ENCODE results near the gene SEC24C.

DNA sequence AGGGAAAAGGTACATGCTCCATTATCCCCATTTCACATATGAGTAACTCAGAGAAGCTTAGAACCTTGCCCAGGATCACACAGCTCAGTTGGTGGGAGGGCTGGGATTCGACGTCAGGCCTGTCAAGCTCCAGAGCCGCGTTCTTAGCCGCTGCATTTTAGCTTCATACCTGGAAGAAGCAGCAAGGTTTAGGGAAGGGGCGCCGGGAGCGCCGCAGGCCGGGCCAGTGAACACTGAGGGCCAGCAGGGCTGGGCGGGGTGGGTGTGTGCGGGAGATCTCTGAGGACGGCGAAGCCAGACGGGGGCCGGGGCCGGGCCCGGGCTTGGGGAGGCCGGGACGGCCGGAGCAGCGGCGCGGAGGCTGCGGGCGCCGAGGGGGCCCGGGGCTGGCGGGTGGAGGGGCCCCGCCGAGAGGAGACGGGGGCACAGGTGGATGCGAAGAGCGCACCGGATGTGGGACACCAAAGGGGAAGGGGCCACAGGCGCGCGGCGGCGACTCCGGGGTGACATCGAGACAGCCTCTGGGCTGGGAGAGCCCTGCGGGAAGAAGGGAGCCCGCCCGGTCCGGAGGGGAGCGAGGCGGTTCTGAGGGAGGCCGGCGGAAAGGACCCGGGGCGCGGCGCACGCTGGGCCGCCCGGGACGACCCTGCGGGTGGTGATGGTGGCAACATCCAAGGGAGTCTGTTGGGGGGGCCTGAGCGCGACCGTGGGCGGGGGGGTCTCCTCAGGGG, 66.7 kb downstream of the SEC24C start:
- TF ChIP-seq, protein P1, sequence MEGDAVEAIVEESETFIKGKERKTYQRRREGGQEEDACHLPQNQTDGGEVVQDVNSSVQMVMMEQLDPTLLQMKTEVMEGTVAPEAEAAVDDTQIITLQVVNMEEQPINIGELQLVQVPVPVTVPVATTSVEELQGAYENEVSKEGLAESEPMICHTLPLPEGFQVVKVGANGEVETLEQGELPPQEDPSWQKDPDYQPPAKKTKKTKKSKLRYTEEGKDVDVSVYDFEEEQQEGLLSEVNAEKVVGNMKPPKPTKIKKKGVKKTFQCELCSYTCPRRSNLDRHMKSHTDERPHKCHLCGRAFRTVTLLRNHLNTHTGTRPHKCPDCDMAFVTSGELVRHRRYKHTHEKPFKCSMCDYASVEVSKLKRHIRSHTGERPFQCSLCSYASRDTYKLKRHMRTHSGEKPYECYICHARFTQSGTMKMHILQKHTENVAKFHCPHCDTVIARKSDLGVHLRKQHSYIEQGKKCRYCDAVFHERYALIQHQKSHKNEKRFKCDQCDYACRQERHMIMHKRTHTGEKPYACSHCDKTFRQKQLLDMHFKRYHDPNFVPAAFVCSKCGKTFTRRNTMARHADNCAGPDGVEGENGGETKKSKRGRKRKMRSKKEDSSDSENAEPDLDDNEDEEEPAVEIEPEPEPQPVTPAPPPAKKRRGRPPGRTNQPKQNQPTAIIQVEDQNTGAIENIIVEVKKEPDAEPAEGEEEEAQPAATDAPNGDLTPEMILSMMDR (IDR thresholded peaks at IDR 0.05), result no peak
- TF ChIP-seq SMC3 (IDR thresholded peaks at IDR 0.05), result no peak
- TF ChIP-seq NFE2L2 (conservative IDR thresholded peaks at IDR 0.05; ENCODE audit: low read length), result no peak
- TF ChIP-seq JUN (IDR thresholded peaks at IDR 0.05), result no peak
